Endothelial cell of umbilical vein (primary cell): ENCODE results near the gene LDHB.
"Not testable (repeated sequence)": the region's sequence is repeated elsewhere in the genome, so short reads cannot be mapped to it uniquely, and the experiment has no call there.

Source experiments
- EZH2 ChIP-seq: IDR thresholded peaks from 2 replicates; pipeline ENCODE4 v1.6.1; 2012; ENCODE audit warnings: borderline replicate concordance, low read depth, mild to moderate bottlenecking, moderate library complexity, low read length, inconsistent platforms; ENCODE audit not compliant: severe bottlenecking
- GATA2 ChIP-seq: IDR thresholded peaks from 2 replicates; pipeline ENCODE4 v1.7.0; 2011; ENCODE audit warnings: low read depth, mild to moderate bottlenecking, moderate library complexity, mixed read lengths, low read length; ENCODE audit not compliant: insufficient read length, insufficient read depth
- POLR2AphosphoS5 ChIP-seq: IDR thresholded peaks from 2 replicates; pipeline ENCODE4 v1.6.1; 2012; ENCODE audit warnings: low read depth, mild to moderate bottlenecking, control low read depth, low read length, moderate library complexity; ENCODE audit not compliant: insufficient read depth
- TF ChIP-seq, protein P1 (sequence below), 2 donors: IDR thresholded peaks; 1 replicate in 1 of 2; 2 replicates in 1 of 2; pipeline ENCODE4 v1.5.1; 2011; ENCODE audit warnings: low read length in 2 of 2, mild to moderate bottlenecking in 2 of 2, moderate library complexity in 2 of 2, control low read depth in 1 of 2, inconsistent platforms in 1 of 2, low read depth in 1 of 2; ENCODE audit not compliant: insufficient read depth in 1 of 2; ENCODE audit errors: extremely low read depth in 1 of 2

DNA sequence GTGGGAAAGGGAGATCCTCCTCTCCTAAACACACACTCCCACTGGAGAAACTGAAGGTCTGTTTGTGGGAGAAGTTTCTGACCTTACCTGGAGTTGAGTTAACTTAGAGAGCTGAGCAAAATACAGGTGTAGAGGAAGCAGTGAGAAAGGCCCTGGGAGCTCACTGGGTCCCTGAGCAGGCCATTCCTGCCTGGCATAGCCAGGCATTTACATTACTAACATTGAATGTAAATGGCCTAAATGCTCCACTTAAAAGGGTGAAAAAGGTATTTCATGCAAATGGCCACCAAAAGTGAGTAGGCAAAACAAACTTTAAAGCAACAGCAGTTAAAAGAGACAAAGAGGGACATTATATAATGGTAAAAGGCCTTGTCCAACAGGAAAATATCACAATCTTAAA, 62.3 kb downstream of the LDHB start:
- TF ChIP-seq, protein P1, sequence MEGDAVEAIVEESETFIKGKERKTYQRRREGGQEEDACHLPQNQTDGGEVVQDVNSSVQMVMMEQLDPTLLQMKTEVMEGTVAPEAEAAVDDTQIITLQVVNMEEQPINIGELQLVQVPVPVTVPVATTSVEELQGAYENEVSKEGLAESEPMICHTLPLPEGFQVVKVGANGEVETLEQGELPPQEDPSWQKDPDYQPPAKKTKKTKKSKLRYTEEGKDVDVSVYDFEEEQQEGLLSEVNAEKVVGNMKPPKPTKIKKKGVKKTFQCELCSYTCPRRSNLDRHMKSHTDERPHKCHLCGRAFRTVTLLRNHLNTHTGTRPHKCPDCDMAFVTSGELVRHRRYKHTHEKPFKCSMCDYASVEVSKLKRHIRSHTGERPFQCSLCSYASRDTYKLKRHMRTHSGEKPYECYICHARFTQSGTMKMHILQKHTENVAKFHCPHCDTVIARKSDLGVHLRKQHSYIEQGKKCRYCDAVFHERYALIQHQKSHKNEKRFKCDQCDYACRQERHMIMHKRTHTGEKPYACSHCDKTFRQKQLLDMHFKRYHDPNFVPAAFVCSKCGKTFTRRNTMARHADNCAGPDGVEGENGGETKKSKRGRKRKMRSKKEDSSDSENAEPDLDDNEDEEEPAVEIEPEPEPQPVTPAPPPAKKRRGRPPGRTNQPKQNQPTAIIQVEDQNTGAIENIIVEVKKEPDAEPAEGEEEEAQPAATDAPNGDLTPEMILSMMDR (IDR thresholded peaks at IDR 0.05; ENCODE audit: extremely low read depth in 1 of 2, insufficient read depth in 1 of 2, low read depth in 1 of 2, low read length in 2 of 2) = not testable (repeated sequence)
- not testable (repeated sequence) for TF ChIP-seq GATA2, POLR2AphosphoS5, EZH2
